IMR-90 (cell line): ENCODE data around the gene MLYCD. TPM values are rescaled to one million over a fixed set of nuclear protein-coding genes. Genes with fewer than 3 reads are reported as not detected.

ENCODE experiments used
- ATAC-seq: fragments of 200-7000 bp; cut with Tn5 transposase; 2 replicates; pipeline ENCODE4 v1.9.1; 2020; ENCODE audit warnings: low read depth, mild to moderate bottlenecking, moderate library complexity
- BruUV-seq: library from RNA; stranded (reverse); fragments of 400-500 nt; replicated peaks from 2 replicates; lab custom pipeline; 2021; lab: Mats Ljungman, UMichigan
- CTCF ChIA-PET: fragments of 300-600 bp; formaldehyde crosslinking; extraction: SDS; loops from one replicate; lab custom pipeline; 2021; ENCODE audit warnings: antibody characterized with exemption; lab: Yijun Ruan, JAX
- POLR2A ChIA-PET: fragments of 300-600 bp; sonication (Branson Sonifier 250); formaldehyde crosslinking; loops from one replicate; lab custom pipeline; 2022; ENCODE audit warnings: antibody characterized with exemption; ENCODE audit not compliant: unreplicated experiment; lab: Charles Lee
- DNase-seq: peaks from one replicate; pipeline ENCODE4 v3.0.0; 2013
- H2AFZ ChIP-seq: replicated peaks from 2 replicates; pipeline ENCODE3; 2013; ENCODE audit warnings: low read length, mild to moderate bottlenecking; ENCODE audit not compliant: poor library complexity
- H2AK5ac ChIP-seq: 2 replicates; pipeline ENCODE4 v1.6.1; 2013; ENCODE audit warnings: low read depth, low read length, inconsistent platforms
- H2AK9ac ChIP-seq: replicated peaks from 2 replicates; pipeline ENCODE3; 2013; ENCODE audit warnings: mild to moderate bottlenecking, low read depth, low read length, moderate library complexity; ENCODE audit not compliant: poor library complexity
- H2BK120ac ChIP-seq: 2 replicates; pipeline ENCODE4 v1.6.1; 2013; ENCODE audit warnings: low read depth, low read length, inconsistent platforms
- H2BK15ac ChIP-seq: 3 replicates; pipeline ENCODE4 v1.6.1; 2013; ENCODE audit warnings: low read depth, low read length, inconsistent platforms
- H2BK20ac ChIP-seq: 2 replicates; pipeline ENCODE4 v1.6.1; 2013; ENCODE audit warnings: low read depth, mild to moderate bottlenecking, inconsistent platforms, low read length, moderate library complexity
- H2BK5ac ChIP-seq: 2 replicates; pipeline ENCODE4 v1.6.1; 2013; ENCODE audit warnings: mild to moderate bottlenecking, low read depth, low read length, inconsistent platforms; ENCODE audit not compliant: poor library complexity, severe bottlenecking
- H3K14ac ChIP-seq: replicated peaks from 2 replicates; pipeline ENCODE4 v1.6.1; 2013; ENCODE audit warnings: low read depth, low read length, inconsistent platforms
- H3K18ac ChIP-seq: 2 replicates; pipeline ENCODE4 v1.6.1; 2013; ENCODE audit warnings: low read depth, low read length, control low read depth
- H3K23ac ChIP-seq: 2 replicates; pipeline ENCODE4 v1.6.1; 2013; ENCODE audit warnings: low read depth, low read length, inconsistent platforms
- H3K27ac ChIP-seq: 2 replicates; pipeline ENCODE4 v1.5.1; 2013; ENCODE audit warnings: mild to moderate bottlenecking, control low read depth, low read length; ENCODE audit not compliant: insufficient read depth
- H3K27me3 ChIP-seq: 2 replicates; pipeline ENCODE4 v1.6.1; 2013; ENCODE audit warnings: low read length; ENCODE audit not compliant: control insufficient read depth, insufficient read depth
- H3K36me3 ChIP-seq: 2 replicates; pipeline ENCODE4 v1.6.1; 2013; ENCODE audit warnings: low read length, mixed read lengths; ENCODE audit not compliant: control insufficient read depth, insufficient read depth
- H3K4ac ChIP-seq: 2 replicates; pipeline ENCODE4 v1.6.1; 2013; ENCODE audit warnings: low read depth, low read length, inconsistent platforms
- H3K4me1 ChIP-seq: 2 replicates; pipeline ENCODE4 v1.6.1; 2013; ENCODE audit warnings: low read length, mixed read lengths; ENCODE audit not compliant: control insufficient read depth, insufficient read depth
- H3K4me2 ChIP-seq: 2 replicates; pipeline ENCODE4 v1.6.1; 2013; ENCODE audit warnings: low read depth, mild to moderate bottlenecking, control low read depth, low read length, moderate library complexity
- H3K4me3 ChIP-seq: 2 replicates; pipeline ENCODE4 v1.5.1; 2013; ENCODE audit warnings: low read depth, mild to moderate bottlenecking, control low read depth, low read length, moderate library complexity; ENCODE audit not compliant: insufficient read depth
- H3K56ac ChIP-seq: 2 replicates; pipeline ENCODE4 v1.6.1; 2013; ENCODE audit warnings: low read length, inconsistent platforms; ENCODE audit not compliant: insufficient read depth; ENCODE audit errors: extremely low read depth
- H3K79me1 ChIP-seq, 2 experiments: 2 replicates each; pipeline ENCODE4 v1.6.1; 2013; ENCODE audit warnings: low read length in 2 of 2, inconsistent platforms in 1 of 2, low read depth in 1 of 2
- H3K9ac ChIP-seq: 2 replicates; pipeline ENCODE4 v1.6.1; 2013; ENCODE audit warnings: low read depth, low read length, control low read depth
- H3K9me1 ChIP-seq: 2 replicates; pipeline ENCODE4 v1.6.1; 2013; ENCODE audit warnings: low read length, inconsistent platforms; ENCODE audit not compliant: insufficient read depth
- H3K9me3 ChIP-seq: 2 replicates; pipeline ENCODE4 v1.6.1; 2013; ENCODE audit warnings: low read length; ENCODE audit not compliant: control insufficient read depth, insufficient read depth
- H4K20me1 ChIP-seq: 2 replicates; pipeline ENCODE4 v1.6.1; 2013; ENCODE audit warnings: low read length, inconsistent platforms; ENCODE audit not compliant: insufficient read depth
- H4K5ac ChIP-seq: 2 replicates; pipeline ENCODE4 v1.6.1; 2013; ENCODE audit warnings: mild to moderate bottlenecking, low read depth, low read length, control low read depth
- H4K8ac ChIP-seq, 2 experiments: 2 replicates each; pipeline ENCODE4 v1.6.1; 2013; ENCODE audit warnings: low read depth in 2 of 2, low read length in 2 of 2, control low read depth in 1 of 2, inconsistent platforms in 1 of 2
- H4K91ac ChIP-seq: 2 replicates; pipeline ENCODE4 v1.6.1; 2013; ENCODE audit warnings: low read depth, low read length, inconsistent platforms; ENCODE audit not compliant: insufficient read depth
- ELK1 ChIP-seq: fragments of 150-350 bp; IDR thresholded peaks from 2 replicates; pipeline ENCODE4 v1.6.1; 2016; ENCODE audit warnings: low read depth, mild to moderate bottlenecking, low read length, moderate library complexity, borderline replicate concordance
- FOS ChIP-seq: fragments of 150-350 bp; IDR thresholded peaks from 2 replicates; pipeline ENCODE4 v1.6.1; 2016; ENCODE audit warnings: low read depth, low read length
- NFE2L2 ChIP-seq: fragments of 150-350 bp; IDR thresholded peaks from 2 replicates; pipeline ENCODE4 v1.6.1; 2016; ENCODE audit warnings: low read depth, mild to moderate bottlenecking, low read length
- RCOR1 ChIP-seq: IDR thresholded peaks from 2 replicates; pipeline ENCODE4 v1.6.1; 2012; ENCODE audit warnings: mild to moderate bottlenecking, low read length, improper control_type of control experiment; ENCODE audit not compliant: insufficient replicate concordance
- RFX5 ChIP-seq: IDR thresholded peaks from 2 replicates; pipeline ENCODE4 v1.8.0; 2012; ENCODE audit warnings: low read depth, mild to moderate bottlenecking, low read length, moderate library complexity
- SMC3 ChIP-seq: fragments of 150-350 bp; IDR thresholded peaks from 2 replicates; pipeline ENCODE4 v1.6.1; 2016; ENCODE audit warnings: low read depth, mild to moderate bottlenecking, antibody characterized with exemption, low read length, moderate library complexity
- USF2 ChIP-seq: fragments of 150-350 bp; IDR thresholded peaks from 2 replicates; pipeline ENCODE4 v1.6.1; 2017; ENCODE audit warnings: mild to moderate bottlenecking, antibody characterized with exemption, low read length, low read depth
- WGBS, 2 experiments: methylation state at CpG; one replicate each; pipeline versions ENCODE4 v1.1.5 to v1.1.7; 2013; ENCODE audit warnings: missing lambda C conversion rate in 2 of 2; ENCODE audit not compliant: insufficient read length in 1 of 2; ENCODE audit errors: extremely low coverage in 2 of 2; 5-methylcytosine and 5-hydroxymethylcytosine counted together
- dilution Hi-C: fragments of 300-500 bp; cut with HindIII; formaldehyde crosslinking; loops from one replicate; pipeline ENCODE4 v1.14.3; 2018; ENCODE audit warnings: low sequenced_read_pairs; ENCODE audit not compliant: unreplicated experiment
- in situ Hi-C: fragments of 300-500 bp; cut with MboI; formaldehyde crosslinking; loops from 3 replicates; pipeline ENCODE4 v1.14.3; 2019; ENCODE audit warnings: low sequenced_read_pairs, inconsistent platforms, mixed read lengths
- intact Hi-C: fragments of 100-400 bp; cut with micrococcal nuclease; formaldehyde crosslinking; loops from 2 replicates; pipeline ENCODE4 v1.10.0; 2022
- polyA plus RNA-seq, 3 experiments: library from polyadenylated mRNA; depleted of rRNA; stranded (reverse); fragments of >200 nt; gene quantifications; 2 replicates each; pipeline ENCODE4 v1.2.3, GENCODE V29; 2012; ENCODE audit warnings: low replicate concordance in 1 of 3
- total RNA-seq: library from RNA; depleted of rRNA; stranded (reverse); fragments of >200 nt; gene quantifications from 2 replicates; pipeline ENCODE4 v1.2.3, GENCODE V29; 2012

MLYCD gene
- total and polyA plus RNA-seq, 2 of the 4 experiments (the other 2 are of a cell fraction), result 1.9 to 2.7 TPM

DNA sequence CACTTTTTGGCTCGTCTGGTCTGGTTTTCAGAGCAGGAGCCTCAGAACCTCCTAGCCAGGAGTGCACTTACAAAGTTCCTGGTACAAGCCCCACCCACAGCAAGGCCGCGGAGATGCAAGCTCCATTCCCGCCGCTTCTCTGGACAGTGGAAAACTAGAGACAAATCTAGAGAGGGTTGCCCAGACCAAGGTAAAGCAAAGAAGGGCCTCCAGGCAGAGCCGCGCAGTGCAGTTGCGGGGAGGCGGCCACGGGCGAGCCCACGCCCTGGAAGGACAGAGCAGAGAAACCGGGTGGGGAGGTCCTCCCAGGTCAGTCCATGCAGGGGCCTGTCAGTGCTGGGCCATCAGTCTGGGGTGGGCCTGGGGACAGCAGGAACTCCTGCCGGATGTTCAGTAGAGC is 43.2 kb downstream of the MLYCD start:
- no peak overlapping the region for H3K4me3 ChIP-seq
- in situ Hi-C loops, result no loop called here
- H3K4me1 ChIP-seq, result no peaks in the 10 kb centered on the region
- no peaks in the 10 kb centered on the region for H4K20me1 ChIP-seq
- intact Hi-C loops, result no loop called here
- no peaks in the 10 kb centered on the region for H3K9me3 ChIP-seq
- no peak overlapping the region for H2BK120ac ChIP-seq
- H3K9me1 ChIP-seq, result no peaks in the 10 kb centered on the region; the same call in 1 of the 2 replicates
- H3K36me3 ChIP-seq, result no peaks in the 10 kb centered on the region
- no peaks in the 10 kb centered on the region for H3K27me3 ChIP-seq
- H3K18ac ChIP-seq, result no peak overlapping the region
- ChIA-PET POLR2A (no interaction called here), CTCF (no interaction called here)
- no peak overlapping the region for H3K23ac ChIP-seq
- H2BK15ac ChIP-seq, result no peak overlapping the region
- no peak overlapping the region for H2AFZ ChIP-seq
- H2BK20ac ChIP-seq, result no peak overlapping the region
- no peak overlapping the region for H3K4ac ChIP-seq
- ATAC-seq, result no peak
- H3K27ac ChIP-seq, result no peak overlapping the region
- no peak overlapping the region for H4K8ac ChIP-seq
- H2AK5ac ChIP-seq, result no peak overlapping the region
- no peak overlapping the region for H3K14ac ChIP-seq
- no peak for DNase-seq
- H3K56ac ChIP-seq, result no peak overlapping the region
- H3K79me1 ChIP-seq, result no peaks in the 10 kb centered on the region
- 93% methylated on average over 9 of the region's 14 CpGs; no CpG with 5 or more reads in 1 of the 2 experiments for WGBS, 2 experiments
- no peak overlapping the region for H3K9ac ChIP-seq
- no TSS peak for BruUV-seq
- no peak overlapping the region for H4K91ac ChIP-seq
- no peak overlapping the region for H4K5ac ChIP-seq
- TF ChIP-seq RFX5 (no peak), NFE2L2 (no peak), FOS (no peak), ELK1 (no peak), USF2 (no peak), RCOR1 (no peak), SMC3 (no peak)
- no peak overlapping the region for H2AK9ac ChIP-seq
- H3K4me2 ChIP-seq, result no peak overlapping the region
- H2BK5ac ChIP-seq, result no peak overlapping the region
- dilution Hi-C loops, result no loop called here
